HG02938 (cell line): Measurements from ENCODE around the gene RASSF10.

Experiments used
- ATAC-seq: cut with Tn5 transposase; IDR thresholded peaks from one replicate; pipeline ENCODE4 v1.9.1; 2021; ENCODE audit warnings: mild to moderate bottlenecking, moderate library complexity; ENCODE audit not compliant: unreplicated experiment

The RASSF10 gene

GRCh38 chr11:12993626-12994025 lies 15.5 kb upstream of the RASSF10 start:
- no peak for ATAC-seq

- ATAC-seq = no peak
Measured at GRCh38 chr11:12994476-12994875, 14.6 kb upstream of the RASSF10 start.

- no peak for ATAC-seq
Measured at GRCh38 chr11:12995188-12995587, 13.9 kb upstream of the RASSF10 start.

GRCh38 chr11:12995823-12996222 lies 13.3 kb upstream of the RASSF10 start:
- ATAC-seq = no peak

- no peak for ATAC-seq
Measured at GRCh38 chr11:12997168-12997567, 11.9 kb upstream of the RASSF10 start.

- no peak for ATAC-seq
Measured at GRCh38 chr11:12998336-12998735, 10.8 kb upstream of the RASSF10 start.

GRCh38 chr11:12999597-12999996 lies 9.5 kb upstream of the RASSF10 start:
- no peak for ATAC-seq

GRCh38 chr11:13000116-13000515 lies 9.0 kb upstream of the RASSF10 start:
- no peak for ATAC-seq

GRCh38 chr11:13000721-13001120 lies 8.4 kb upstream of the RASSF10 start:
- no peak for ATAC-seq

GRCh38 chr11:13003736-13004493 lies 5.2 kb upstream of the RASSF10 start:
- ATAC-seq = no peak

- no peak for ATAC-seq
Measured at GRCh38 chr11:13007182-13008060, 1.7 kb upstream of the RASSF10 start.

- ATAC-seq = no peak
Measured at GRCh38 chr11:13008061-13008435, 1.1 kb upstream of the RASSF10 start.

- no peak for ATAC-seq
Measured at GRCh38 chr11:13009476-13009920, 382 bp downstream of the RASSF10 start.

GRCh38 chr11:13009921-13010748 lies 1.0 kb downstream of the RASSF10 start:
- ATAC-seq = no peak

- ATAC-seq = no peak
Measured at GRCh38 chr11:13010749-13011465, 1.8 kb downstream of the RASSF10 start.

GRCh38 chr11:13011466-13012055 lies 2.4 kb downstream of the RASSF10 start:
- ATAC-seq = no peak

GRCh38 chr11:13012056-13012661 lies 3.0 kb downstream of the RASSF10 start:
- ATAC-seq = no peak

- no peak for ATAC-seq
Measured at GRCh38 chr11:13013054-13013488, 4.0 kb downstream of the RASSF10 start.

GRCh38 chr11:13015753-13016152 lies 6.6 kb downstream of the RASSF10 start:
- ATAC-seq = no peak

- ATAC-seq = no peak
Measured at GRCh38 chr11:13016415-13016814, 7.3 kb downstream of the RASSF10 start.
